Cardiac fibroblast (primary cell): ENCODE measurements around the gene CHRND.

Source experiments
- DNase-seq, 2 donors: peaks; one replicate each; pipeline versions ENCODE4 v3.0.0 to v3.0.0-alpha.2; 2010; ENCODE audit warnings: low read depth in 2 of 2
- H3K4me3 ChIP-seq, 2 donors: replicated peaks in 1 of 2; 1 replicate in 1 of 2; 2 replicates in 1 of 2; pipeline ENCODE4 v1.5.1; 2011; ENCODE audit warnings: low read depth in 2 of 2, low read length in 2 of 2, mild to moderate bottlenecking in 2 of 2, moderate library complexity in 1 of 2
- CTCF ChIP-seq: IDR thresholded peaks from one replicate; pipeline ENCODE4 v1.5.1; 2011; ENCODE audit warnings: low read depth, mild to moderate bottlenecking, low read length, inconsistent platforms

The CHRND gene

GRCh38 chr2:232521959-232522622 lies 3.9 kb upstream of the CHRND start:
- peak; percentile 23 for TF ChIP-seq CTCF
- peak overlapping the region in 1 of 2 donors; percentile 5 for H3K4me3 ChIP-seq
- DNase-seq = peak; percentile 26 to 35

GRCh38 chr2:232522623-232523401 lies 3.1 kb upstream of the CHRND start:
- no peak for DNase-seq
- TF ChIP-seq CTCF = no peak
- H3K4me3 ChIP-seq = no peak overlapping the region

GRCh38 chr2:232523402-232523681 lies 2.6 kb upstream of the CHRND start:
- H3K4me3 ChIP-seq = no peak overlapping the region
- DNase-seq = peak in 1 of 2 donors; percentile 14
- TF ChIP-seq CTCF = no peak

GRCh38 chr2:232523682-232524597 lies 2.0 kb upstream of the CHRND start:
- DNase-seq = peak; percentile 37
- peak; percentile 14 for TF ChIP-seq CTCF
- H3K4me3 ChIP-seq = peak overlapping the region in 1 of 2 donors; percentile 7

GRCh38 chr2:232524771-232525170 lies 1.2 kb upstream of the CHRND start:
- no peak for DNase-seq
- no peak overlapping the region for H3K4me3 ChIP-seq
- no peak for TF ChIP-seq CTCF

- H3K4me3 ChIP-seq = no peak overlapping the region
- TF ChIP-seq CTCF = no peak
- no peak for DNase-seq
Measured at GRCh38 chr2:232525199-232525598, 761 bp upstream of the CHRND start.
